CD4-positive, alpha-beta T cell treated with Interleukin-10 for 1 hour (primary cell): ENCODE data around the gene KLHL42.
"Not testable (repeated sequence)": the region's sequence is repeated elsewhere in the genome, so short reads cannot be mapped to it uniquely, and the experiment has no call there.

ENCODE experiments used
- DNase-seq: peaks from one replicate; pipeline ENCODE4 v3.0.0-alpha.2; 2020

Gene KLHL42

GRCh38 chr12:27779920-27780611 lies at the start of gene KLHL42, which contains the start of gene MANSC4:
KLHL42 (plus strand) TSS chr12:27780233; CDS start chr12:27780331, 98 bp downstream.
MANSC4 (minus strand) TSS chr12:27780236; CDS start chr12:27771276, 8,960 bp downstream.
- DNase-seq, result peak; percentile 65

GRCh38 chr12:27732281-27732680 lies 47.8 kb upstream of the KLHL42 start:
- peak; percentile 3 for DNase-seq

- peak; percentile 53 for DNase-seq
These were observed 46.9 kb upstream of the KLHL42 start for GRCh38 chr12:27733052-27733656.

- no peak for DNase-seq
These were observed 46.2 kb upstream of the KLHL42 start for GRCh38 chr12:27733791-27734190.

- DNase-seq, result not testable (repeated sequence)
These were observed 45.7 kb upstream of the KLHL42 start for GRCh38 chr12:27734321-27734720.

- no peak for DNase-seq
These were observed 36.4 kb upstream of the KLHL42 start for GRCh38 chr12:27743601-27744000.

GRCh38 chr12:27745734-27746133 lies 34.3 kb upstream of the KLHL42 start:
- DNase-seq, result not testable (repeated sequence)

GRCh38 chr12:27747111-27747820 lies 32.8 kb upstream of the KLHL42 start:
- DNase-seq, result no peak

GRCh38 chr12:27751386-27752047 lies 28.5 kb upstream of the KLHL42 start:
- DNase-seq, result no peak

- no peak for DNase-seq
These were observed 25.2 kb upstream of the KLHL42 start for GRCh38 chr12:27754795-27755194.

- no peak for DNase-seq
These were observed 23.3 kb upstream of the KLHL42 start for GRCh38 chr12:27756670-27757195.

- no peak for DNase-seq
These were observed 17.3 kb upstream of the KLHL42 start for GRCh38 chr12:27762757-27763156.

GRCh38 chr12:27766587-27766986 lies 13.4 kb upstream of the KLHL42 start:
- DNase-seq, result no peak

- no peak for DNase-seq
These were observed 10.8 kb upstream of the KLHL42 start for GRCh38 chr12:27769142-27769673.

- DNase-seq, result no peak
These were observed 8.3 kb upstream of the KLHL42 start for GRCh38 chr12:27771481-27772327.

- DNase-seq, result no peak
These were observed 7.5 kb upstream of the KLHL42 start for GRCh38 chr12:27772328-27773049.

GRCh38 chr12:27777141-27777540 lies 2.9 kb upstream of the KLHL42 start:
- DNase-seq, result no peak

GRCh38 chr12:27778206-27778605 lies 1.8 kb upstream of the KLHL42 start:
- DNase-seq, result no peak

- peak; percentile 13 for DNase-seq
These were observed 565 bp upstream of the KLHL42 start for GRCh38 chr12:27779416-27779919.

GRCh38 chr12:27780612-27781408 lies 777 bp downstream of the KLHL42 start:
- DNase-seq, result peak; percentile 3
